Loucy (cell line): ENCODE measurements around the gene CCN2.

Experiments
- H2AFZ ChIP-seq: fragments of 200-600 bp; sonication (generic); 2 replicates; pipeline ENCODE4 v1.6.0; 2016; ENCODE audit warnings: antibody characterized with exemption, mild to moderate bottlenecking, low read length, moderate library complexity
- H3F3A ChIP-seq: fragments of 200-600 bp; 2 replicates; pipeline ENCODE4 v1.6.0; 2016; ENCODE audit warnings: antibody characterized with exemption, low read depth, mild to moderate bottlenecking
- H3K27me3 ChIP-seq: fragments of 200-600 bp; sonication (generic); 2 replicates; pipeline ENCODE4 v1.6.1; 2014; ENCODE audit warnings: low read length, mild to moderate bottlenecking; ENCODE audit not compliant: insufficient read depth, poor library complexity, severe bottlenecking
- H3K36me3 ChIP-seq: fragments of 200-600 bp; sonication (generic); 2 replicates; pipeline ENCODE4 v1.6.1; 2016; ENCODE audit warnings: low read length; ENCODE audit not compliant: insufficient read depth
- H3K4me1 ChIP-seq: fragments of 200-600 bp; sonication (generic); 2 replicates; pipeline ENCODE4 v1.5.1; 2014; ENCODE audit warnings: low read length, mild to moderate bottlenecking; ENCODE audit not compliant: insufficient read depth, poor library complexity, severe bottlenecking
- H3K4me2 ChIP-seq: fragments of 200-600 bp; sonication (generic); 2 replicates; pipeline ENCODE4 v1.6.0; 2014; ENCODE audit warnings: antibody characterized with exemption, low read length, low read depth, mild to moderate bottlenecking; ENCODE audit not compliant: poor library complexity, severe bottlenecking
- H3K4me3 ChIP-seq: fragments of 200-600 bp; sonication (generic); 2 replicates; pipeline ENCODE4 v1.5.1; 2014; ENCODE audit warnings: low read length, mild to moderate bottlenecking, mixed read lengths; ENCODE audit not compliant: poor library complexity, severe bottlenecking
- H3K79me2 ChIP-seq: fragments of 200-600 bp; sonication (generic); 2 replicates; pipeline ENCODE4 v1.6.1; 2014; ENCODE audit warnings: low read length; ENCODE audit not compliant: insufficient read depth
- H3K9ac ChIP-seq: fragments of 200-600 bp; sonication (generic); 2 replicates; pipeline ENCODE4 v1.6.0; 2014; ENCODE audit warnings: mild to moderate bottlenecking, low read depth, low read length, moderate library complexity; ENCODE audit not compliant: poor library complexity, severe bottlenecking
- H3K9me2 ChIP-seq: fragments of 200-600 bp; sonication (generic); replicated peaks from 2 replicates; pipeline ENCODE4 v1.6.1; 2016; ENCODE audit warnings: low read depth, low read length, mixed read lengths
- H3K9me3 ChIP-seq: fragments of 200-600 bp; sonication (generic); 2 replicates; pipeline ENCODE4 v1.6.1; 2014; ENCODE audit warnings: mild to moderate bottlenecking, antibody characterized with exemption, low read length, low read depth; ENCODE audit not compliant: insufficient read depth
- H4K20me1 ChIP-seq: fragments of 200-600 bp; sonication (generic); 2 replicates; pipeline ENCODE4 v1.6.0; 2014; ENCODE audit warnings: antibody characterized with exemption, low read length, mild to moderate bottlenecking; ENCODE audit not compliant: insufficient read depth, poor library complexity, severe bottlenecking
- CTCF ChIP-seq: fragments of 200-600 bp; sonication (generic); conservative IDR thresholded peaks from 2 replicates; pipeline ENCODE4 v1.5.1; 2014; ENCODE audit warnings: mild to moderate bottlenecking, antibody characterized with exemption, low read length
- EZH2phosphoT487 ChIP-seq: fragments of 200-600 bp; IDR thresholded peaks from 2 replicates; pipeline ENCODE4 v1.6.1; 2018; ENCODE audit warnings: antibody characterized with exemption, mild to moderate bottlenecking, moderate library complexity, borderline replicate concordance

The CCN2 gene

GRCh38 chr6:131946992-131947955, 3.9 kb downstream of the CCN2 start:
- Histone ChIP-seq H3F3A (no peaks in the 10 kb centered on the region), H3K4me2 (no peak overlapping the region), H3K27me3 (no peaks in the 10 kb centered on the region), H4K20me1 (no peaks in the 10 kb centered on the region), H3K9me3 (no peaks in the 10 kb centered on the region), H3K9me2 (no peaks in the 10 kb centered on the region), H2AFZ (no peak overlapping the region), H3K79me2 (no peaks in the 10 kb centered on the region), H3K4me3 (no peak overlapping the region), H3K4me1 (no peaks in the 10 kb centered on the region), H3K9ac (no peak overlapping the region), H3K36me3 (no peaks in the 10 kb centered on the region)
- TF ChIP-seq CTCF: no peak
- TF ChIP-seq EZH2phosphoT487: no peak

- TF ChIP-seq EZH2phosphoT487 (no peak), CTCF (no peak)
- no peaks in the 10 kb centered on the region for H3K9me3 ChIP-seq
- H3K4me1 ChIP-seq: no peaks in the 10 kb centered on the region
- H3K79me2 ChIP-seq: no peaks in the 10 kb centered on the region
- H4K20me1 ChIP-seq: no peaks in the 10 kb centered on the region
- no peak overlapping the region for H3K9ac ChIP-seq
- no peak overlapping the region for H3K4me2 ChIP-seq
- H3K36me3 ChIP-seq: no peaks in the 10 kb centered on the region
- no peak overlapping the region for H3K4me3 ChIP-seq
- no peaks in the 10 kb centered on the region for H3K27me3 ChIP-seq
- H3K9me2 ChIP-seq: no peaks in the 10 kb centered on the region
- 0 out of 2 replicates have a peak overlapping the region, but pooled peaks have one; percentile 29 for H2AFZ ChIP-seq
- H3F3A ChIP-seq: no peaks in the 10 kb centered on the region
These were observed 4.7 kb downstream of the CCN2 start for GRCh38 chr6:131946404-131946991.

GRCh38 chr6:131945971-131946370, 5.2 kb downstream of the CCN2 start:
- no peaks in the 10 kb centered on the region for H3K79me2 ChIP-seq
- no peak overlapping the region for H3K9ac ChIP-seq
- no peak overlapping the region for H3K4me2 ChIP-seq
- H3K9me2 ChIP-seq: no peaks in the 10 kb centered on the region
- no peaks in the 10 kb centered on the region for H3K4me1 ChIP-seq
- no peaks in the 10 kb centered on the region for H3K9me3 ChIP-seq
- H3K27me3 ChIP-seq: no peaks in the 10 kb centered on the region
- H4K20me1 ChIP-seq: no peaks in the 10 kb centered on the region
- TF ChIP-seq CTCF (no peak), EZH2phosphoT487 (no peak)
- 0 out of 2 replicates have a peak overlapping the region, but pooled peaks have one; percentile 29 for H2AFZ ChIP-seq
- H3K36me3 ChIP-seq: no peaks in the 10 kb centered on the region
- no peak overlapping the region for H3K4me3 ChIP-seq
- H3F3A ChIP-seq: no peaks in the 10 kb centered on the region
